Peyer's patch (tissue), 4 donors: ENCODE results near the gene TBC1D2B. TPM values are rescaled to one million over a fixed set of nuclear protein-coding genes. Genes with fewer than 3 reads are reported as not detected.
"Not testable (repeated sequence)": the region's sequence is repeated elsewhere in the genome, so short reads cannot be mapped to it uniquely, and the experiment has no call there.

Source experiments
- DNase-seq, 3 donors: peaks; one replicate each; pipeline ENCODE4 v3.0.0-alpha.2; 2017 to 2019
- H3K27ac ChIP-seq, 4 donors: fragments of 200-600 bp; sonication (generic); one replicate each; pipeline ENCODE4 v1.5.1; 2016 to 2019
- H3K27me3 ChIP-seq, 2 donors: fragments of 200-600 bp; sonication (generic); one replicate each; pipeline ENCODE4 v1.5.1; 2019
- H3K36me3 ChIP-seq, 3 donors: fragments of 200-600 bp; sonication (generic); one replicate each; pipeline ENCODE4 v1.5.1; 2016 to 2019
- H3K4me1 ChIP-seq, 4 donors: fragments of 200-600 bp; sonication (generic); one replicate each; pipeline ENCODE4 v1.5.1; 2016 to 2019
- H3K4me3 ChIP-seq, 4 donors: fragments of 200-600 bp; sonication (generic); 1 replicate in 3 of 4; 2 replicates in 1 of 4; pipeline ENCODE4 v1.5.1; 2016 to 2019; ENCODE audit warnings: mild to moderate bottlenecking in 1 of 4
- H3K9me3 ChIP-seq, 4 donors: fragments of 200-600 bp; sonication (generic); one replicate each; pipeline ENCODE4 v1.5.1; 2016 to 2019; ENCODE audit warnings: mild to moderate bottlenecking in 1 of 4
- CTCF ChIP-seq, 6 experiments: fragments of 450-650 bp in 4 of 6; fragments of 200-600 bp in 2 of 6; sonication (generic) in 1 of 6; IDR thresholded peaks; one replicate each; pipeline ENCODE4 v1.5.1; 2017 to 2019; ENCODE audit warnings: antibody characterized with exemption in 6 of 6, mild to moderate bottlenecking in 3 of 6, moderate library complexity in 1 of 6
- POLR2A ChIP-seq, 2 donors: fragments of 450-650 bp; IDR thresholded peaks; one replicate each; pipeline ENCODE4 v1.5.1; 2017; ENCODE audit warnings: antibody characterized with exemption in 2 of 2, mild to moderate bottlenecking in 2 of 2, moderate library complexity in 2 of 2
- total RNA-seq, 4 donors: library from RNA; depleted of rRNA; stranded (reverse); fragments of >200 nt; gene quantifications; one replicate each; pipeline ENCODE4 v1.1.0, GENCODE V29; 2016

TBC1D2B gene
- total RNA-seq, 4 donors from 2014 or later = 52.9 to 94.9 (median 72.4) TPM

GRCh38 chr15:77988347-77989295 is 88.9 kb downstream of the TBC1D2B start:
- Histone ChIP-seq H3K36me3 (no peaks in the 10 kb centered on the region), H3K9me3 (no peaks in the 10 kb centered on the region), H3K4me1 (peaks cover 0 to 42% (median 9%) of the 10 kb centered on the region in 4 donors), H3K27ac (no peak overlapping the region), H3K4me3 (no peak overlapping the region), H3K27me3 (no peaks in the 10 kb centered on the region)
- TF ChIP-seq CTCF (IDR thresholded peaks at IDR 0.05) (no peak), POLR2A (IDR thresholded peaks at IDR 0.05) (no peak)
- DNase-seq = peak in 1 of 3 donors; percentile 45

GRCh38 chr15:77987765-77988136 is 89.8 kb downstream of the TBC1D2B start:
- H3K27me3 ChIP-seq, H3K36me3 ChIP-seq, H3K9me3 ChIP-seq, H3K4me3 ChIP-seq, H3K27ac ChIP-seq: not testable (repeated sequence)
- DNase-seq = peak in 1 of 3 donors; percentile 41
- peaks cover 0 to 34% (median 6%) of the 10 kb centered on the region in 4 donors for H3K4me1 ChIP-seq

GRCh38 chr15:77986891-77987764 is 90.4 kb downstream of the TBC1D2B start:
- H3K36me3 ChIP-seq = no peaks in the 10 kb centered on the region
- H3K9me3 ChIP-seq = no peaks in the 10 kb centered on the region
- peak in 1 of 3 donors; percentile 42 for DNase-seq
- TF ChIP-seq CTCF (IDR thresholded peaks at IDR 0.05) (no peak), POLR2A (IDR thresholded peaks at IDR 0.05) (no peak)
- H3K27me3 ChIP-seq = no peaks in the 10 kb centered on the region
- H3K4me3 ChIP-seq = no peak overlapping the region
- H3K27ac ChIP-seq = no peak overlapping the region
- peaks cover 0 to 30% (median 6%) of the 10 kb centered on the region in 4 donors for H3K4me1 ChIP-seq

- no peak overlapping the region for H3K4me3 ChIP-seq
- no peak overlapping the region for H3K27ac ChIP-seq
- no peaks in the 10 kb centered on the region for H3K27me3 ChIP-seq
- H3K36me3 ChIP-seq = no peaks in the 10 kb centered on the region
- H3K9me3 ChIP-seq = no peaks in the 10 kb centered on the region
- DNase-seq = peak in 1 of 3 donors; percentile 44
- H3K4me1 ChIP-seq = peaks cover 0 to 19% (median 6%) of the 10 kb centered on the region in 4 donors
- TF ChIP-seq POLR2A (IDR thresholded peaks at IDR 0.05) = no peak
- no peak for TF ChIP-seq CTCF (IDR thresholded peaks at IDR 0.05)
These were observed 91.5 kb downstream of the TBC1D2B start for GRCh38 chr15:77985931-77986480.

GRCh38 chr15:77985031-77985930 is 92.2 kb downstream of the TBC1D2B start:
- no peak for DNase-seq

More at GRCh38 chr15:77985031-77985930, 92.2 kb downstream of the TBC1D2B start:
- no peak overlapping the region for H3K4me3 ChIP-seq
- H3K36me3 ChIP-seq = no peaks in the 10 kb centered on the region
- H3K27ac ChIP-seq = no peak overlapping the region
- TF ChIP-seq POLR2A (IDR thresholded peaks at IDR 0.05) (no peak), CTCF (IDR thresholded peaks at IDR 0.05) (no peak)
- H3K27me3 ChIP-seq = no peaks in the 10 kb centered on the region
- H3K9me3 ChIP-seq = no peaks in the 10 kb centered on the region
- H3K4me1 ChIP-seq = peaks cover 0 to 12% (median 4%) of the 10 kb centered on the region in 4 donors
